Smooth muscle cell (in vitro differentiated cells): ENCODE results near the gene POLG. TPM values are rescaled to one million over a fixed set of nuclear protein-coding genes. Genes with fewer than 3 reads are reported as not detected.
A peak's percentile ranks its signal among the peaks of the same experiment; 100 is the strongest.

Experiments used
- DNase-seq: peaks from one replicate; lab custom pipeline; 2025; ENCODE audit not compliant: unreplicated experiment; lab: John Stamatoyannopoulos, UW
- H2AFZ ChIP-seq: fragments of 200-600 bp; sonication (generic); 2 replicates; pipeline ENCODE4 v1.6.0; 2016; ENCODE audit warnings: antibody characterized with exemption, low read depth, mild to moderate bottlenecking
- H3F3A ChIP-seq: fragments of 200-600 bp; sonication (generic); 2 replicates; pipeline ENCODE4 v1.6.0; 2017; ENCODE audit warnings: antibody characterized with exemption, low read depth
- H3K27ac ChIP-seq: fragments of 200-600 bp; sonication (generic); 2 replicates; pipeline ENCODE4 v1.5.1; 2016; ENCODE audit warnings: low read depth, mild to moderate bottlenecking
- H3K27me3 ChIP-seq: fragments of 200-600 bp; sonication (generic); 2 replicates; pipeline ENCODE4 v1.6.1; 2016; ENCODE audit warnings: low read depth, mild to moderate bottlenecking
- H3K36me3 ChIP-seq: fragments of 200-600 bp; sonication (generic); 2 replicates; pipeline ENCODE4 v1.5.1; 2016; ENCODE audit warnings: low read depth
- H3K4me1 ChIP-seq: fragments of 200-600 bp; sonication (generic); 2 replicates; pipeline ENCODE4 v1.5.1; 2016; ENCODE audit warnings: low read depth
- H3K4me2 ChIP-seq: fragments of 200-600 bp; sonication (generic); 2 replicates; pipeline ENCODE4 v1.6.0; 2016; ENCODE audit warnings: mild to moderate bottlenecking
- H3K4me3 ChIP-seq: fragments of 200-600 bp; sonication (generic); 2 replicates; pipeline ENCODE4 v1.5.1; 2016; ENCODE audit warnings: mild to moderate bottlenecking
- H3K79me2 ChIP-seq: fragments of 200-600 bp; sonication (generic); 2 replicates; pipeline ENCODE4 v1.6.0; 2016; ENCODE audit warnings: low read depth, mild to moderate bottlenecking
- H3K9ac ChIP-seq: fragments of 200-600 bp; sonication (generic); 2 replicates; pipeline ENCODE4 v1.6.0; 2016; ENCODE audit warnings: low read depth
- H3K9me3 ChIP-seq: fragments of 200-600 bp; sonication (generic); replicated peaks from 2 replicates; pipeline ENCODE4 v1.5.1; 2016; ENCODE audit warnings: low read depth
- H4K20me1 ChIP-seq: fragments of 200-600 bp; sonication (generic); 2 replicates; pipeline ENCODE4 v1.6.0; 2016; ENCODE audit warnings: low read depth
- WGBS: methylation state at CpG from one replicate; pipeline ENCODE4 v1.1.7; 2016; ENCODE audit warnings: low lambda C conversion rate; 5-methylcytosine and 5-hydroxymethylcytosine counted together
- polyA plus RNA-seq: library from polyadenylated mRNA; unstranded; fragments of >200 nt; fragmentation: Nextera tagmentation; extraction: Ambion mirVana; gene quantifications from 2 replicates; pipeline ENCODE4 v1.2.1, GENCODE V29; 2016
- total RNA-seq: library from RNA; depleted of rRNA; stranded (reverse); fragments of >200 nt; gene quantifications from 2 replicates; pipeline ENCODE4 v1.2.3, GENCODE V29; 2014
- TF ChIP-seq, protein P1 (sequence below): fragments of 200-600 bp; sonication (generic); IDR thresholded peaks from 2 replicates; pipeline ENCODE4 v1.5.1; 2017; ENCODE audit warnings: borderline replicate concordance, mild to moderate bottlenecking, antibody characterized with exemption; ENCODE audit not compliant: insufficient read depth, poor library complexity, severe bottlenecking

POLG gene
- total and polyA plus RNA-seq, 2 experiments from 2014 or later: 34.3 to 41.6 TPM

DNA sequence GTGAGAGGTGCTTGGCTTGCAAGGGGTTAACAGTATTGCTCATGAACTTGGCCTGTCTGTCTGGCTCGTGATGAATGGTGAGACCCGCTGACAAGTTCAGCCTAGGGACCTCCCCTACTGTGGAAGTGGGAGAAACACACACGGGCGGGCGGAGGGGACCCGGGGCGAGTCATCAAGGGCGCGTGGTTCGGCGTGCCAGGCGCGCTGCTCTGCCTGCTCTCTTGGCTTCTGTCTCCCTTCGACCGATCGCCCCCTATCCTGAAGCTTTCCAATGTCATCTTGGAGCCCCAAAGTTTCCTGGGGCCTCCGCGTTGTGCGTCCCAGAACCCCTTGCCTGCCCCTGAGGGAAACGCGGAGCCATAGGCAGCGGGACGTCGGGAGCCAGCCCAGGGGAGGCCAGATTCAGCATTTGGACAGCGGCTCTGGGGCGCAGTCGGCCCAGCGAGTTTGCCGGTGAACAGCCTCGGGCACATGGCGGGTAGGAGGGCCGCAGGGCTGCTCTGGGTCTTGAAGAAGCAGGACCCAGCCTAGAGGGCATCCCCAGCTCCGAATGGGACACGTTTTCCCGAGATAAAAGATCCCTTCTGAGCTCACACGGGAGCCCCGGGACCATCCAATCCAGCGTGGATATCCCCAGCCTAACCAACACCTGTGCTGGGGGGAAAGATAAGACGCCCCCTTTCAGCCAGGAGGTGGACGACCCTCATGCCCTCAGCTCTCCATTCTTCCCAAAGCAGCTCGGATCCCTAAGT is 27.0 kb upstream of the POLG start:
- WGBS: 14% methylated on average over 38 of the region's 41 CpGs
- Histone ChIP-seq H3K36me3 (no peaks in the 10 kb centered on the region), H3K9ac (no peak overlapping the region), H3K27me3 (peaks cover 97% of the 10 kb centered on the region), H3K4me1 (no peaks in the 10 kb centered on the region), H3K9me3 (no peaks in the 10 kb centered on the region), H3K4me2 (no peak overlapping the region), H3K27ac (no peak overlapping the region), H3K4me3 (no peak overlapping the region), H4K20me1 (no peaks in the 10 kb centered on the region), H3K79me2 (no peaks in the 10 kb centered on the region), H3F3A (no peaks in the 10 kb centered on the region), H2AFZ (no peak overlapping the region)
- TF ChIP-seq, protein P1, sequence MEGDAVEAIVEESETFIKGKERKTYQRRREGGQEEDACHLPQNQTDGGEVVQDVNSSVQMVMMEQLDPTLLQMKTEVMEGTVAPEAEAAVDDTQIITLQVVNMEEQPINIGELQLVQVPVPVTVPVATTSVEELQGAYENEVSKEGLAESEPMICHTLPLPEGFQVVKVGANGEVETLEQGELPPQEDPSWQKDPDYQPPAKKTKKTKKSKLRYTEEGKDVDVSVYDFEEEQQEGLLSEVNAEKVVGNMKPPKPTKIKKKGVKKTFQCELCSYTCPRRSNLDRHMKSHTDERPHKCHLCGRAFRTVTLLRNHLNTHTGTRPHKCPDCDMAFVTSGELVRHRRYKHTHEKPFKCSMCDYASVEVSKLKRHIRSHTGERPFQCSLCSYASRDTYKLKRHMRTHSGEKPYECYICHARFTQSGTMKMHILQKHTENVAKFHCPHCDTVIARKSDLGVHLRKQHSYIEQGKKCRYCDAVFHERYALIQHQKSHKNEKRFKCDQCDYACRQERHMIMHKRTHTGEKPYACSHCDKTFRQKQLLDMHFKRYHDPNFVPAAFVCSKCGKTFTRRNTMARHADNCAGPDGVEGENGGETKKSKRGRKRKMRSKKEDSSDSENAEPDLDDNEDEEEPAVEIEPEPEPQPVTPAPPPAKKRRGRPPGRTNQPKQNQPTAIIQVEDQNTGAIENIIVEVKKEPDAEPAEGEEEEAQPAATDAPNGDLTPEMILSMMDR: no peak
- DNase-seq: peak; percentile 55

DNA sequence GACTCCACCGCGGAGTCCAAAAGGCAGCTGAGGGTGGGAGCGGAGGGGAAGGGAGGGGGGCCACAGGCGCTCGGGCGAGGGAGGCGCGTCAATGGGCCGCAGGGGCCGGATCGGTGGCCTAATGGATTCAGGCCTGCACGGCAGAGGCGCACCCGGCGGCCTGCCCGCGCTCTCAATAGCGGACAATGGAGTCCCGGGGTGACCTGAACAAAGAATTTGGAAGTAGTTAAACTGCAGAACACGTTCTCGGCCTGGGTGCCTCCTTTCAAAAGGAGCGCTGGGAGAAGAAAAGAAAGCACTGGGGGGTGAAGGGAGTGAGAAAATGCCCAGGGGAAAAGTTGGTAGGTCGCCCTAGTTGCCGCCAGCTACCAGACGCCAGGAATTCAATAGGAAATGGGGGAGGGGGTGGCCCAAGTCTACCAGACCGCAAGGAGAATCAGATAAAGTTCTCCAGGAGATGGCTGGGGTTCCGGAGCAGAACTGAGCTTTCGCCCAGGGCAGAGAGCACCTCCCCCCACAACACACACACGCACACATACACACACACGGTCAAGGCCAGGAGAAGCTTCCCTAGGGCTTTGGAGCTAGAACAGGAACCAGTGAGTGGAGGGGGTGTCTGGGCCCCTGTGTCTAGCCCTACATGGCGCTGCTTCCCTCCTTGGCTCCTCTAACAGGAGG is 25.8 kb upstream of the POLG start:
- Histone ChIP-seq H3K36me3 (no peaks in the 10 kb centered on the region), H3K9ac (no peak overlapping the region), H3K4me2 (no peak overlapping the region), H3K4me1 (no peaks in the 10 kb centered on the region), H3K4me3 (no peak overlapping the region), H3K27ac (no peak overlapping the region), H2AFZ (no peak overlapping the region), H3F3A (no peaks in the 10 kb centered on the region), H3K27me3 (peaks cover 97% of the 10 kb centered on the region), H4K20me1 (no peaks in the 10 kb centered on the region), H3K79me2 (no peaks in the 10 kb centered on the region), H3K9me3 (no peaks in the 10 kb centered on the region)
- no peak for DNase-seq
- TF ChIP-seq, protein P1: no peak
- 4% methylated on average over 31 of the region's 31 CpGs for WGBS

DNA sequence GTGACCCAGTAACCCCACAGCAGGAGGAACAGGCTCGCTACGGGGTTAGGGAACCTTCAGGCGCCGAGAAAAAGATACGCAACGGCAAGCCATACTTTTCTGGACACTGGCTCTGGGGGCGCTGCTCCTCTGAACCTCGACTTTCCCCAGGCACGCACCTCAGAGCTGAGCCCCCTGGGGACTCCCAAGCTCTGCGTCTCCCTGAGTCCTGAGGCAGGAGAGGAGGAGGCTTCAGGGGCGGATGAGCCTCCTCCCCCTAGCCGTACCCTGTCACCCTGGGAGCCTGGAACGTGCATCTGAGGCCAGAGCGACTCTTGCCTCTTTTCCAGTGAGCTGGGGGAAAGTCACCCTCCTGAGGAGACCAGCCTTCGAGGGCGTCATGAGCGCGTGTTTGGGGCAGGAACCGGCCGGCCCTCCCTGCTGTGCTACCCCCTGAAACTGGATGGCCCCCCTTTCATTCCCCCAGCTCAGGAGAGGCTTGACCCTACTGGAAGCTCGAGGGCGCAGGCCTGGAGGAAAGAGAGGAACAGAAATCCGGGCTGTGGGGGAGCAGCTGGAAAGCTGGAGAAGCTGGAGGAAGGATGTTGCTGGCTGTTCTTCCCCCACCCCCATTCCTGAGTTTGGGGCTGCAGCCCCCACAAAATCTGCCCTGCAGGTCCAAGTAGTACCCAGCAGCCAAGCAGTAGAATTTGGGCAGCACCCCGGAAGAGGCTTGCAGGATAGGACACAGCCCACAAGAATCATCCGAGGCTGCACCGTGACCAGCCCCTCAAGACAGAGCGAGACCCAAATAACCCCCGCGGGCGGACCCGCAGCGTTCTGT is 25.1 kb upstream of the POLG start:
- Histone ChIP-seq H4K20me1 (no peaks in the 10 kb centered on the region), H3K27ac (no peak overlapping the region), H3K4me3 (no peak overlapping the region), H3K9ac (no peak overlapping the region), H2AFZ (no peak overlapping the region), H3K79me2 (no peaks in the 10 kb centered on the region), H3K4me2 (no peak overlapping the region), H3K36me3 (no peaks in the 10 kb centered on the region), H3K27me3 (peaks cover 97% of the 10 kb centered on the region), H3F3A (no peaks in the 10 kb centered on the region), H3K4me1 (no peaks in the 10 kb centered on the region), H3K9me3 (no peaks in the 10 kb centered on the region)
- TF ChIP-seq, protein P1: no peak
- no peak for DNase-seq
- WGBS: 20% methylated on average over 32 of the region's 32 CpGs
